ENCODE results near the gene SERTAD1.
"Not testable (repeated sequence)": the region's sequence is repeated elsewhere in the genome, so short reads cannot be mapped to it uniquely, and the experiment has no call there.

SERTAD1 gene

GRCh38 chr19:40444000-40444824 is 18.4 kb upstream of the SERTAD1 start, which contains the start of gene SERTAD3:
Gene SERTAD3 (minus strand): TSS chr19:40444335. CDS start chr19:40442080, 2,255 bp downstream.
- in situ Hi-C loops (cut with HindIII; ENCODE audit: low pct_unique_long_range_greater_than_20kb, low sequenced_read_pairs), result no loop called here
- peak; percentile 73 to 95 for DNase-seq (ENCODE audit: low read depth in 1 of 2, low spot score in 1 of 2)
- no peak for TF ChIP-seq JUND (IDR thresholded peaks at IDR 0.05; ENCODE audit: low read depth)

GRCh38 chr19:40443131-40443999 is 17.6 kb upstream of the SERTAD1 start:
- TF ChIP-seq JUND (IDR thresholded peaks at IDR 0.05; ENCODE audit: low read depth), result no peak
- peak; percentile 69 to 98 for DNase-seq (ENCODE audit: low read depth in 1 of 2, low spot score in 1 of 2)
- in situ Hi-C loops (cut with HindIII; ENCODE audit: low pct_unique_long_range_greater_than_20kb, low sequenced_read_pairs), result no loop called here

- in situ Hi-C loops (cut with HindIII; ENCODE audit: low pct_unique_long_range_greater_than_20kb, low sequenced_read_pairs), result no loop called here
- DNase-seq (ENCODE audit: low read depth in 1 of 2, low spot score in 1 of 2), result no peak
- no peak for TF ChIP-seq JUND (IDR thresholded peaks at IDR 0.05; ENCODE audit: low read depth)
Measured at GRCh38 chr19:40442328-40443130, 16.7 kb upstream of the SERTAD1 start.

- TF ChIP-seq JUND (IDR thresholded peaks at IDR 0.05; ENCODE audit: low read depth), result no peak
- no peak for DNase-seq (ENCODE audit: low read depth in 1 of 2, low spot score in 1 of 2)
Measured at GRCh38 chr19:40441719-40442253, 16.0 kb upstream of the SERTAD1 start.

GRCh38 chr19:40438284-40438683 is 12.5 kb upstream of the SERTAD1 start:
- TF ChIP-seq JUND (IDR thresholded peaks at IDR 0.05; ENCODE audit: low read depth), result no peak
- DNase-seq (ENCODE audit: low read depth in 1 of 2, low spot score in 1 of 2), result no peak
- in situ Hi-C loops (cut with HindIII; ENCODE audit: low pct_unique_long_range_greater_than_20kb, low sequenced_read_pairs), result no loop called here

More at GRCh38 chr19:40441719-40442253, 16.0 kb upstream of the SERTAD1 start:
- in situ Hi-C loops (cut with HindIII; ENCODE audit: low pct_unique_long_range_greater_than_20kb, low sequenced_read_pairs), result no loop called here

- TF ChIP-seq JUND (IDR thresholded peaks at IDR 0.05; ENCODE audit: low read depth), result no peak
- DNase-seq (ENCODE audit: low read depth in 1 of 2, low spot score in 1 of 2), result peak in 1 of 2 experiments; percentile 96
- in situ Hi-C loops (cut with HindIII; ENCODE audit: low pct_unique_long_range_greater_than_20kb, low sequenced_read_pairs), result no loop called here
Measured at GRCh38 chr19:40433391-40434216, 7.8 kb upstream of the SERTAD1 start.

GRCh38 chr19:40432760-40433159 is 7.0 kb upstream of the SERTAD1 start:
- DNase-seq (ENCODE audit: low read depth in 1 of 2, low spot score in 1 of 2); in situ Hi-C loops (cut with HindIII; ENCODE audit: low pct_unique_long_range_greater_than_20kb, low sequenced_read_pairs): not testable (repeated sequence)

- no peak for DNase-seq (ENCODE audit: low read depth in 1 of 2, low spot score in 1 of 2)
- TF ChIP-seq JUND (IDR thresholded peaks at IDR 0.05; ENCODE audit: low read depth), result no peak
- in situ Hi-C loops (cut with HindIII; ENCODE audit: low pct_unique_long_range_greater_than_20kb, low sequenced_read_pairs), result no loop called here
Measured at GRCh38 chr19:40431698-40432097, 5.9 kb upstream of the SERTAD1 start.

GRCh38 chr19:40430242-40430641 is 4.5 kb upstream of the SERTAD1 start:
- DNase-seq (ENCODE audit: low read depth in 1 of 2, low spot score in 1 of 2); in situ Hi-C loops (cut with HindIII; ENCODE audit: low pct_unique_long_range_greater_than_20kb, low sequenced_read_pairs): not testable (repeated sequence)

- in situ Hi-C loops (cut with HindIII; ENCODE audit: low pct_unique_long_range_greater_than_20kb, low sequenced_read_pairs); DNase-seq (ENCODE audit: low read depth in 1 of 2, low spot score in 1 of 2): not testable (repeated sequence)
Measured at GRCh38 chr19:40428197-40428596, 2.4 kb upstream of the SERTAD1 start.

- in situ Hi-C loops (cut with HindIII; ENCODE audit: low pct_unique_long_range_greater_than_20kb, low sequenced_read_pairs), result no loop called here
- no peak for TF ChIP-seq JUND (IDR thresholded peaks at IDR 0.05; ENCODE audit: low read depth)
- DNase-seq (ENCODE audit: low read depth in 1 of 2, low spot score in 1 of 2), result no peak
Measured at GRCh38 chr19:40424637-40425449, 949 bp downstream of the SERTAD1 start.

All from T47D (cell line).